ENCODE results near the gene COG7. TPM values are rescaled to one million over a fixed set of nuclear protein-coding genes. Genes with fewer than 3 reads are reported as not detected.
A peak's percentile ranks its signal among the peaks of the same experiment; 100 is the strongest.

COG7 gene
- total RNA-seq = 10 to 100 TPM; 21.6 to 35.7 (median 24.8) TPM

GRCh38 chr16:23452572-23453337 is at the start of gene COG7:
COG7 (minus strand) TSS chr16:23453189; CDS start chr16:23452994, 195 bp downstream.
- peak within 1 kb of the TSS; percentile 70 to 81 (median 79) for H3K4me3 ChIP-seq
- peak; percentile 69 to 88 for DNase-seq (ENCODE audit: low spot score in 2 of 2)
- H3K27me3 ChIP-seq = no peaks in the 10 kb centered on the region
- H3K27ac ChIP-seq = peak within 1 kb of the TSS; percentile 50 to 87 (median 82)
- TF ChIP-seq POLR2A (IDR thresholded peaks at IDR 0.05) (no peak), EP300 (IDR thresholded peaks at IDR 0.05) (peak; percentile 22 to 91), CTCF (IDR thresholded peaks at IDR 0.05) (peak in 1 of 5 experiments; percentile 44)
- no peaks in the 10 kb centered on the region for H3K36me3 ChIP-seq
- H3K4me1 ChIP-seq = peaks cover 0 to 40% (median 14%) of the 10 kb centered on the region in 4 donors
- WGBS, 2 donors = 0 to 1% methylated on average over 57 of the region's 57 CpGs
- no peaks in the 10 kb centered on the region for H3K9me3 ChIP-seq

- Histone ChIP-seq H3K36me3 (peaks cover 0 to 8% (median 0%) of the 10 kb centered on the region in 3 donors), H3K9me3 (no peaks in the 10 kb centered on the region), H3K4me3 (no peak overlapping the region), H3K27ac (no peak overlapping the region), H3K4me1 (peaks cover 0 to 61% (median 33%) of the 10 kb centered on the region in 4 donors), H3K27me3 (no peaks in the 10 kb centered on the region)
- 45 to 59% methylated on average over 2 of the region's 2 CpGs for WGBS, 2 donors
- TF ChIP-seq POLR2A (IDR thresholded peaks at IDR 0.05) (no peak), CTCF (IDR thresholded peaks at IDR 0.05) (no peak), EP300 (IDR thresholded peaks at IDR 0.05) (no peak)
- no peak for DNase-seq (ENCODE audit: low spot score in 2 of 2)
These were observed 49.5 kb upstream of the COG7 start for GRCh38 chr16:23502466-23502865.

DNA sequence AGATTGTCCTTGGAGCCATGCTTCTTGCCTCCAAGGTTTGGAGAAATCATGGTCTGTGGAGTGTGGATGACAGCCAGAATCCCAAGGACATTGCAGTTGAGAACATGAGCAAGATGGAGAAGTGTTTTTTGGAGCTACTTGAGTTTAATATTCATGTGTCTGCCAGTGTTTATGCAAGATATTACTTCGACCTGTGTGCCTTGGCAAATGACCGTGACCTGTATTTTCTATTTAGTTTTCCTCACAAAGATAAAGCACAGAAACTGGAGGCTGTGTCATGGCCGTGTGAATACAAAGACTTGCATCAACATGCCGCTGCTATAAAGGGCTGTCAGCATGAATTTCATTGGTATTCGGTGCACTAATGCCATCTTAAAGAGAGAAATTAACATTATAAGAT is 48.3 kb upstream of the COG7 start:
- Histone ChIP-seq H3K9me3 (no peaks in the 10 kb centered on the region), H3K27me3 (no peaks in the 10 kb centered on the region), H3K4me1 (peaks cover 0 to 66% (median 30%) of the 10 kb centered on the region in 4 donors), H3K36me3 (peaks cover 0 to 8% (median 0%) of the 10 kb centered on the region in 3 donors), H3K27ac (no peak overlapping the region), H3K4me3 (no peak overlapping the region)
- 86 to 89% methylated on average over 5 of the region's 5 CpGs for WGBS, 2 donors
- no peak for DNase-seq (ENCODE audit: low spot score in 2 of 2)
- no peak for TF ChIP-seq CTCF (IDR thresholded peaks at IDR 0.05)
- no peak for TF ChIP-seq EP300 (IDR thresholded peaks at IDR 0.05)
- no peak for TF ChIP-seq POLR2A (IDR thresholded peaks at IDR 0.05)

- peaks cover 0 to 10% (median 0%) of the 10 kb centered on the region in 3 donors for H3K36me3 ChIP-seq
- WGBS, 2 donors = 76 to 78% methylated on average over 4 of the region's 4 CpGs
- no peak for DNase-seq (ENCODE audit: low spot score in 2 of 2)
- no peaks in the 10 kb centered on the region for H3K27me3 ChIP-seq
- no peaks in the 10 kb centered on the region for H3K9me3 ChIP-seq
- H3K4me1 ChIP-seq = peaks cover 0 to 62% (median 30%) of the 10 kb centered on the region in 4 donors
- no peak overlapping the region for H3K27ac ChIP-seq
- no peak overlapping the region for H3K4me3 ChIP-seq
- no peak for TF ChIP-seq CTCF (IDR thresholded peaks at IDR 0.05)
- TF ChIP-seq POLR2A (IDR thresholded peaks at IDR 0.05) = no peak
- no peak for TF ChIP-seq EP300 (IDR thresholded peaks at IDR 0.05)
These were observed 47.9 kb upstream of the COG7 start for GRCh38 chr16:23500862-23501225.

- DNase-seq (ENCODE audit: low spot score in 2 of 2) = no peak
- no peaks in the 10 kb centered on the region for H3K27me3 ChIP-seq
- TF ChIP-seq POLR2A (IDR thresholded peaks at IDR 0.05) = no peak
- TF ChIP-seq CTCF (IDR thresholded peaks at IDR 0.05) = no peak
- TF ChIP-seq EP300 (IDR thresholded peaks at IDR 0.05) = no peak
- H3K27ac ChIP-seq = no peak overlapping the region
- peaks cover 0 to 57% (median 29%) of the 10 kb centered on the region in 4 donors for H3K4me1 ChIP-seq
- H3K4me3 ChIP-seq = no peak overlapping the region
- WGBS, 2 donors = 93 to 96% methylated on average over 20 of the region's 20 CpGs
- no peaks in the 10 kb centered on the region for H3K9me3 ChIP-seq
- peaks cover 0 to 15% (median 0%) of the 10 kb centered on the region in 3 donors for H3K36me3 ChIP-seq
These were observed 47.3 kb upstream of the COG7 start for GRCh38 chr16:23500212-23500861.
